ENCODE measurements around the gene SLC5A11.

Gene SLC5A11

GRCh38 chr16:24917891-24918290 is 72.1 kb downstream of the SLC5A11 start:
- no peak overlapping the region for H3K4me3 ChIP-seq (ENCODE audit: low read depth, low read length)
- no peak for TF ChIP-seq CTCF (IDR thresholded peaks at IDR 0.05; ENCODE audit: low read depth, low read length, missing control alignments)
- no peak for DNase-seq (ENCODE audit: low read depth)

GRCh38 chr16:24918641-24919040 is 72.9 kb downstream of the SLC5A11 start:
- no peak for TF ChIP-seq CTCF (IDR thresholded peaks at IDR 0.05; ENCODE audit: low read depth, low read length, missing control alignments)
- DNase-seq (ENCODE audit: low read depth): no peak
- H3K4me3 ChIP-seq (ENCODE audit: low read depth, low read length): no peak overlapping the region

- H3K4me3 ChIP-seq (ENCODE audit: low read depth, low read length): no peak overlapping the region
- no peak for TF ChIP-seq CTCF (IDR thresholded peaks at IDR 0.05; ENCODE audit: low read depth, low read length, missing control alignments)
- no peak for DNase-seq (ENCODE audit: low read depth)
Observed at GRCh38 chr16:24919536-24919935, 73.8 kb downstream of the SLC5A11 start.

GRCh38 chr16:24920568-24920967 is 74.8 kb downstream of the SLC5A11 start:
- TF ChIP-seq CTCF (IDR thresholded peaks at IDR 0.05; ENCODE audit: low read depth, low read length, missing control alignments): no peak
- no peak overlapping the region for H3K4me3 ChIP-seq (ENCODE audit: low read depth, low read length)

GRCh38 chr16:24921229-24921628 is 75.5 kb downstream of the SLC5A11 start:
- TF ChIP-seq CTCF (IDR thresholded peaks at IDR 0.05; ENCODE audit: low read depth, low read length, missing control alignments): no peak
- H3K4me3 ChIP-seq (ENCODE audit: low read depth, low read length): no peak overlapping the region
- no peak for DNase-seq (ENCODE audit: low read depth)

More at GRCh38 chr16:24920568-24920967, 74.8 kb downstream of the SLC5A11 start:
- DNase-seq (ENCODE audit: low read depth): no peak

GRCh38 chr16:24925163-24925562 is 79.4 kb downstream of the SLC5A11 start:
- no peak for DNase-seq (ENCODE audit: low read depth)
- no peak for TF ChIP-seq CTCF (IDR thresholded peaks at IDR 0.05; ENCODE audit: low read depth, low read length, missing control alignments)
- no peak overlapping the region for H3K4me3 ChIP-seq (ENCODE audit: low read depth, low read length)

GRCh38 chr16:24929409-24929808 is 83.6 kb downstream of the SLC5A11 start:
- DNase-seq (ENCODE audit: low read depth): no peak
- no peak overlapping the region for H3K4me3 ChIP-seq (ENCODE audit: low read depth, low read length)
- TF ChIP-seq CTCF (IDR thresholded peaks at IDR 0.05; ENCODE audit: low read depth, low read length, missing control alignments): no peak
